GM19043 (cell line): ENCODE data around the gene SIX3.

Experiments used
- ATAC-seq: cut with Tn5 transposase; IDR thresholded peaks from one replicate; pipeline ENCODE4 v1.9.1; 2021; ENCODE audit warnings: low read depth; ENCODE audit not compliant: unreplicated experiment

The SIX3 gene

DNA sequence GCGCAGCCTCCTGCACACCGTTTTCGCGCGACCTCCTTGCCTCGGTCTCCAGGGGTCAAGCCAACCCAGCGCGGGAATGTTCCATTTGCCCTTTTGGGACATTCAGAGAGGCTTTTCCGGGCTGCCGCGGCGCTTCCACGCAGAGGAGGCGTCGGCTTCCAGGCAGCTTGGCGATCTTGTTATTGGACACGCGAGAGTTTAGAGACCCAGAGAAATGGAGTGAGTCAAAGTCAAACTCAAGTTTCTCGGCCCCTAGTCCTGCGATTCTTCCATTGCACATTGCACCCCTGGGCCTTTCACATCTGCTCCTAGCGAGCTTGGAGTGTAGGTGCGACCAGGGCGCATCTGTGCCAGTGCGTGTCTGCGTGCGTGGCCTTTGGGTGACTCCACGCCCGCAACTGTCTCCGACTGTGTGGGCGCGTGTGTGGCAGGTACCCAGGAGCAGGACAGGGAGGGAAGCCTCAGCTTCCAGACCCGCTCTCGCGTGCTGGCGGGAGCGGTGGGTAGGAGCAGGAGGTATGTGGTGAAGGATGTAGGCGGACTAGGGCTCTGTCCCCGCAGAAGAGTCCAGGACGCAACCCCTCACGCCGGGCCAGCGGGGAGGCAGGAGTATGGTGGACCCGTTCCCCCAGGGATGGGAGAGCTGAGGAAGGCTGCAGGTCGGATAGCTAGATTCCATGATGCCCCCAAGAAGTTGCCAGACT lies 13.5 kb downstream of the SIX3 start:
- no peak for ATAC-seq

DNA sequence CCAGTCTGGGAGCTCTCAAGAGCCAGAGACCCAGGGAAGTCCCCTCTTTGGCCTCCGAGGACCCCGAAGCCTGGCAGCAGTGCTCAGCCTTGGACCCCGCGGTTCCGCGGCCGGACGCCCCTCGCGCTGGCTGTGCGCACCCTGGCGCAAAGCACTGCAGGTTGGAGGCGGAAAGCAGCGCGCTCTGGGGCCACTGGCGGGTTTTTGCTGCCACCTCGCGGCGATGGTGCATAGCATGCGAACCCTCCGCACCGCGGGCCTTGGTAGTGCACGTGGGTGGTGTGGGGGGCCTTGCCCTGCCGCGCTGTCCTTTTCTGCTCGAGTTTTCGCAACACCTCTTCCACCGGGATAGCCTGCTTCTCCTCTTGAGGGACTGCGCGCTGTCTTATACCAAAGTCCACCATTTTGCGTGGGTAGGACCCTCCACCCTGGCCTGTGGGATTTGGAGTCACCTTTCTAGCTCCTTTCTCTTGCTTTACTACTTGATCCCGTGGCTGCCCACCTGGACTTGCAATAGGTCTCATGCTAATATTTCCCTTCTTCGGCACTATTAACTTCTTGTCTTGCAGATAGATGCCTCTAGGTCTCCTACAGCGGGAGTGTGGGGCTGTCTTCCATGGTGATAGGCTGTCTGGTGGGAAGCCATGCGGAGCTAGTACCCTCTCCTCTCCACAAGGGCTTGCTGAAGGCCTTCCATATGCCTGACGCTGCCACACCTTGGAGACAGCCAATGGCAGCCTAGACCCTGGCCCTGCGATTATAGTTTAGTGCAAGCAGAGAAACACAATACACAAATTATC lies 14.3 kb downstream of the SIX3 start:
- ATAC-seq = no peak

DNA sequence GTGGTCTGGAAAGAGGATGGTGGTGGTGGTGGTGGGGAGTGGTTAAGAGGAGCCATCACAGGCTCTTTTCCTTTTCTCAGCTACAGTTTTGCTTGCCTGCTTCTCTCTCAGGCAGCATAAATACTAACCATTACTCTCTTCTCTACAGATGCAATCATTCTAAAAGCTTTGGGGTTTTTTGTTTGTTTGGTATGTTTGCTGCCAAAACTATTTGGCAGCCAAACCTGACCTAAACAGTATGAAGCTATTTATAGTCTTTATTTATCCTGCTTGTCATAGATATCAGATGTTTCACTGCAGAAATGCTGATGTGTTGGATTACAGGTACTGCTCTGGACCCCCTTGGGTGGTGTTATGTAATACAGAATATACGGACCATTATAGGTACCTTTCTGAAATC lies 15.3 kb downstream of the SIX3 start:
- no peak for ATAC-seq

DNA sequence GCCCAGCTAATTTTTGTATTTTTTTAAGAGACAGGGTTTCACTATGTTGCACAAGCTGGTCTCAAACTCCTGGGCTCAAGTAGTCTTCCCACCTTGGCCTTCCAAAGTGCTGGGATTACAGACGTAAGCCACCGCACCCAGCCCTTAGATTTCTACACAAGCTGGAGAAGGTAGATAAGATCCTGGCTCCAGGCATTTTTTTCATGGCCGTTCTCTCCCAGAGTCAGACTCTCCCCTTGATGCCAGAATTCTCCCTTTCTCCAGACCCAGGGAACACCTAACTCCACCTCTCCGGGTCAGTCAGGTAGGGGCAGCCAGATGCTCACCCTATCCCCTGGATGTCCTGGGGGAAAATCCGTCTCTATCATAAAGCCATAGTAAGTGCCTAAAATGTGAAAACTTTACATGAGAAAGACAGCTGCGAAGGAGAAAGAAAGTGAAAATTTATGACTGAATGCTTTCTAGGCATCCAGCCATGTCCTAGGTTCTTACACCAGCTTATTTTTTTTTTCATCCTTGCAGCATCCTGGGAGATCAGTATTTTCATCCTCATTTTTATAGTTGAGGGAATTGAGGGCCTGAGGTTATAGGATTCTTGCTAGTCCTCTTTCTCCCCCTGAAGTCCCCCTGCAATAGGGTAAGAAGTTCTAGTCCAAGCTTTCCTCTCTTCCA lies 16.3 kb downstream of the SIX3 start:
- ATAC-seq = no peak

DNA sequence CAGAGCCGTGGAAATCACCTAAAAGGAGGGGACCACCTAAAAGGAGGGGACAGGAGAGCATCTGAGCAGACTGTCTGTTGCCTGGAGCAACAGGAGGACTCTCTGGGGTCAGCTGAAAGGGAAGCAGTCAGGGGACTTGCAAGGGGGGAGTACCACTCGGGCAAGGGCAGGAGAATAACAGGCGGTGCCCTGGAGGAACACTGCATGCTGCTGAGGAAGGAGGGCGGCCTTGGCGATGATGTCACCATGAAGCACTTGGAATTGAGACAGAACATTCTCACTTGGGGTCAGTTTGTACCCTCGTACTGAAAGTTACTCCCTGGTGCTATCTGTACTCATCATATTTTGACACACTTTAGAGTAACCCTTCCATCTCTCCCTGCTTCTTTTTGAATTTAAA lies 18.4 kb downstream of the SIX3 start:
- ATAC-seq = no peak

DNA sequence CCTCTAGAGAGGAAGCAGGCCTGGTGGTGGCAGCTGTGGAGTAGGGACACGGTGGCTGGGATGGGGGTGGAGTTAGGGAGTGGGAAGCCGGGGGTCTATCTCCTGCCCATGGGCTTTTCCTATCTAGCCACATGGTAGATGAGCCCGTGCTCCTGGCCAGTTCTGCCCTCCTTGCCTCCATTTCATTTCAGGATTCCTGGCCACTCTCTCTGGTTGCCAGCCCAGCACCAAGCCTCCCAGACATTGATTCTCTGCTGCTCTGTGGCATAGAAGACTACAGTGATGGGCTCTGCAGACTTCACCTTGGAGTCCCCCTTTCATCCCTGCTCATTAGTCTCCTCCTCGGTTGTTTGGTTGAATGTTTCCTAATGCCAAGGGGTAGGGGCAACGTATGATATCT lies 19.4 kb downstream of the SIX3 start:
- no peak for ATAC-seq

DNA sequence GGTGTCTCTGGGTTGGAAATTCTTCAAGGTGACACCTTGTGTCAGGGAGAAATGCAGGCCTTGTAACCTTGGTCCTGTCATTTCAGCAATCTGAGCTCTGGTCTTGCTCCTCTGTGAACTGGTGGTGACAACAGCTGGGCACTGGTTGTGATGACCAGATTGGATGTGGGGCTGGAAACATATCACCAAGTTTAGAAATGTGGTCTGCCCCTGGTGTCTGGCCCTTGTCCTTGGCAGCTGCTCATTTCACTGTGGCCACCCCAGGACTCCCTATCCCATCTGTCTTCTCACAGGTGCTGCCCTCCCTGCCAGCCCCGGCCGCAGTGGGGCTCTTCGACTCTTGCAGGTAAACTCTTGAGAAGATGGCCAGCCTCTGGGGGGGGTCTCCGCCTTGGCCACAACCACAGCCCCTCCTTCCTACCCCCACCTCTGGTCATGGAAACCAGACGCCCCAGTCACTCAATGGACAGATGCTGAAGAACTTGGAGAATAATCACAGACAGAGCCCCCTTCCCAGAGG lies 20.7 kb downstream of the SIX3 start:
- ATAC-seq = no peak

DNA sequence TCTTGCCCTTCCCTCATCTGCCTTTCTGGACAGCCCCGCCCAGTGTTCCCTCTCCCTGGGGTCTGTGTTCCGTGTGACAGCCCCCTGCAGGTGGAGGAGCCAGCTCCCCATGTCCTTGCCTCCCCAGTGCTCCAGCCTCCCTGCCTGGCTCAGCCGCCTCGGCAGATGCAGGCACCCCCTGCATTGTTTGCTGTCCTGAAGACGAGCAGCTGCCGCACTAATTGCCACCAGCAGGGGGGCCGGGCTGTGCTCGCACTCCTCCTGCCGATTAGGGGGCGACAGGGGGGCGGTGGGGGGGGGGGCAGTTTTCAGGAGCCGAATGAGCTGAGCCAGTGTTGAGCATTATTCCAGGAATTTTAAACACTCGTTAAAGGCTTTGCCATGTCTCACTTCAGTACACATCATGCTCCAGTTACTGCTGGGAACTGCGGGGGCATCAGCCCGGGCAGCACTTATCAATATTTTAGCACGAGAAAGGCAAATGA lies 23.3 kb downstream of the SIX3 start:
- ATAC-seq = no peak

DNA sequence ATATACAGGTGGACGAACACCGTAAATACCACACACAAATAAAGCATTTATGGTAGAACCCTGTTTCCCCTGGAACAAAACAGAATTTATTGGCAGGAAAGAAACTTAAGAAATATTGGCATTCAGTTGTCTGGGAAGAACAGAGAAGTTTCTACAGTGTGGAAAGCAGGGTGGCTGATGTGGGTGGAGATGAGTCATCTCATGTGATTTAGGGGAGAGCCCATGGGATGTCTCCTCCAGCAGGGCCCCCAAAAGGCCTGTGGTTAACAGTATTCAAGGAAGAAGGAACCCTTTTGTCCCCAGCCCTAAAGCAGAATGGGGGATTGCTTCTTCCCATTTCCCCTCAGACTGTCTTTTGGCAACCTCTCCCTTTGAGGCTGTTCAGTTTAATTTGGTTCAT lies 24.2 kb downstream of the SIX3 start:
- no peak for ATAC-seq

DNA sequence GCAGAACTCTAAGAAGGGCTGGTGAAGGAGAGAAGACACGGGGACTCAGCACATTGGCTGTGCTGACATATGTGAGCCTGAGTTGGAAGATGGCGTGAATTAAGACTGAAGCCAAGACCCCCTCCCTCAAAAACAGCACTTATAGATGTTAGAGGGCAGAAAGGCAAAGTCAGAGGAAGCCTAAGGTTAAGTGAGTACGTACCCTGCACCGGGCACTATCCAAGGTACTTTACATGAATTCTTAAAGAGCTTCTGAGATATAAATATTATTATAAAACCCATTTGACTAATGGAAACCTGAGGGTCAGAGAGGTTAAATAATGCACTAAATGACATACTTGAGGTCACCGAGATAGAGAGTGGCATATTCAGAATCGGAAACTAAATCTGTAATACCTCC lies 25.6 kb downstream of the SIX3 start:
- no peak for ATAC-seq

DNA sequence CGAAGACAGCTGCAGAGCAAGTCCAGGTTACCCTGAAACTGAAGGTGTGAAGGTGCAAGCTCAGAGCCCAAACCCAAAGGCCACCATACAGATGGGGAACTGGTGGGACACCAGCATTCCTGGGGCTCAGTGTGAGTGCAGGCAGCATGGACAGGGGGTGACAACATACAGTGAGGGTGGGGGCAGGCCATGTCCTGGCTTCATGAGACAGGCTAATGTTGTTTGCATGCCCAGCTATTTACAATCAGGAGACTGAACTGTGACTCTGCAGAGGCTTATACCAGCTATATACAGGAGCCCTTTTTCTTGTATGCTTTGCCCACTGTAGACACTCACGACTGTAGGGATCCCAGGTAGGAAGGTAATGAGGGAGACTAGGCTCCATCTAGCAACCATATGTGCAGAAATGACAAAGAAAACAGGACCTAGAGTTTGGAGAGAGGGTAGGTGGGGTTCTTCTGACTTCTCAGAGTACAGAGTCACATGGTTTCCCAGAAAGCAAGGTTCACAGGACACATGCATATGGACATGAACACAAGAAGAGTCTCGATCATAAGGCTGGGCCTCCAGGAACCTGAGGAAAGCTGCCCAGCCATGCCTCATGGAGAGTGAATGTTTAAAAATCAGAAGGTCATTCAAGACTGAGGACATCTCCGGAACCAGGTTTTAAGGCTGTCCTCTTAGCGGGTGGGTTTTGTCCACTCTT lies 26.4 kb downstream of the SIX3 start:
- no peak for ATAC-seq

DNA sequence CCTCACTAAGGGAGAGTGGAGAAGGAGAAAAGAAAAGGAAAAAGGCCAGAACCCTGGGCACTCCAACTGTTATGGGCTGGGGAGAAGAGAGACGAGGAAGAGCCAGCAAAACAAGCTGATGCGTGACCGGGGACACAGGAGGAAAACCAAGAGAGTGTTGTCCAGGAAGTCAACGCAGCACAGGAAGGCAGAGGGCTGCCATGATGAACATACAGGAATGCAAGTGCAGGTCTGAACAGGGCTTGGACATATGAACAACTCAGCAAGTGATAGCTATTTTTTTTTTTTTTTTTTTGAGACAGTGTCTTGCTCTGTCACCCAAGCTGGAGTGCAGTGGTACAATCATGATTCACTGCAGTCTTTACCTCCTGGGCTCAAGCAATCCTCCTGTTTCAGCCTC lies 28.4 kb downstream of the SIX3 start:
- ATAC-seq = no peak

DNA sequence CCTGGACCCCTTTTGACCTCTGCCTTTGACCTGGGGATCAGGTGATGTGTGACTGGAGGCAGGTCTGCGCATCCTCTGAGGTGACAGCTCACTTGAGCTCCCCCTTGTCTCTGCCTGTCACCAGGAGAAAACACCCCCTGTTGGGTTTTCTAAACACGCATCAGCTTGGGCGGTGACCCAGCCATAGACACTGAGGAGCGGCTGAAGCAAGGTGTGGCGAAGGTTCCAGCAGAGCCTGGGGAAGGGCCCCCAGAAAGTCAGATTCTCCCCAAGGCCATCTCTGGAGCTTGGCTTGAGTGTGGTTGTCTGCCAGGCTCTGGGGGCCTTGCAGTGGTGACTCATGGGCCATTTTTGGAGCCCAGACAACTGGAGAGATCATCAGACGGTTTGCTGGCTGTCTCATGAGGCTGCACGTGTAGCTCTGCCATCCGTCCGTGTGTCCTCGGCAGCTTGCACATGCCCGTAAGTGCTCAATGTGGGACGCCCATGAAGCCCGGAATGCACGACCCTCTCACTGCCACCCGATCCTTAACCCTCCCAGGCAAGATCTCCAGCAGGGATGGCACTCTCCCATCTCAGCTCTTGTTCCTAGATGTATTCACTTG lies 29.4 kb downstream of the SIX3 start:
- ATAC-seq = no peak

DNA sequence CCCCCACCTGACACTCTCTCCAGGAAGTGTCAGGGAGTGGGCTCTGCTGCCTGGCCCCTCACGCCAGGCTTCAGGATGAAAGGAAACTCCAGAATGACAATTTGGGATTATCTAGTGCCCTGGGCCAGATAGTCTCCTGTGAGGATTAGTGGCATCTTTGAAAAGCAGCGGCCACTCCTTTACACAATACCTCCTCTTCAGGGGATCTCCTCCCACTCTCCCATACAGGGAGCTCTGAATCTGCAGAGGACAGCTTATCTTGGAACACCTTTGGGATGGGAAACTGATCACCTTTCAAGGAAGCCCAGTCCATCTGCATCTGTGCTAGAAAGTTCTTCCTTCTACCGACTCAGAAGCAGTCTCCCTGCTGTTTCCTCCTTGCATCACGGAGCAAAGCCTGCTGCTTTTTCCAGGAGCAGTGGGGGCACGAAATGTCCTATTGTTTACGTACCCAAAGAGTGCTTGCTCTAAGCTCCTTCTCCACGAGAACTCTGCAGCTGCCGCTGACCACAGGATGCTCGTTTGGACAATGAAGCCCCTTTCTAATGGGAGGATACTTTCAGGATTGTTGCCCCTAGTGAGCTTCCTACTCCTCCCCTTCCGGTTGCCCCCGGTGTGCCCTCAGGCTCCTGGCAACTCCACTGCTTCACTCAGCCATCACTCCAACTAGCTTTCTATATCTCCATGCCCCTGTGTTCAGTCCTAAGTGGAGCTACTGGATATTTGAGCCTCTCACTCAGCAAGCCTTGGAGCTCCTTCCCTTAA lies 31.5 kb downstream of the SIX3 start:
- ATAC-seq = no peak

DNA sequence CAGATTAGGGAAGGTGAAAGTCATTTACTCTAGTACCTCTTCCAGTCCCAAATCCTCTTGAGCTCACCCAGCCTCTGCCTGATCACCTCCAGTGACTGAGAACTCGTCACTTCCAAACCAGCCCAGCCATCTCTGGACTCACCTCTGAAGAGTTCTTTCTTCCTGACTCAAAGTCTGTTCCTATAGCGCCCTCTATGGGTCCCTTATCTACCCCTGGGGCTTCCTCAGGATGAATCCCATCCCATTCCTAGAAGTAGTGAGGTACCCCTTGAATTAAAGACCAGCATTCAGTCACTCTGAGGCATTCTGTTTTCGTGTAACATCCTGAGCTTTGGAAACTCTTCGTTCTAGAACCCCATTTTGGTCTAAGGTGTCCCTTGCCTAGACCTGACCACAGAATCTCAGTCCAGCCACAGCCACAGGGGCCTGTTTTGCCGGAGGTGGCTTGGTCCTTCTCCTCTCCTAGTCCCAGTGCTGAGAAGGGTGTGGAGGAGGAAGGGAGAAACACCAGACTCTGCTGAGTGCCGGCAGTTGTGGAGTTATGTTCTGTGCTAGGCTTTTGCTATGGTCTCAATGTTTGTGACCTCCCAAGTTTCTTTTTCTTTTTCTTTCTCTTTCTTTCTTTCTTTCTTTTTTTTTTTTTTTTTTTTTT lies 32.7 kb downstream of the SIX3 start:
- no peak for ATAC-seq

DNA sequence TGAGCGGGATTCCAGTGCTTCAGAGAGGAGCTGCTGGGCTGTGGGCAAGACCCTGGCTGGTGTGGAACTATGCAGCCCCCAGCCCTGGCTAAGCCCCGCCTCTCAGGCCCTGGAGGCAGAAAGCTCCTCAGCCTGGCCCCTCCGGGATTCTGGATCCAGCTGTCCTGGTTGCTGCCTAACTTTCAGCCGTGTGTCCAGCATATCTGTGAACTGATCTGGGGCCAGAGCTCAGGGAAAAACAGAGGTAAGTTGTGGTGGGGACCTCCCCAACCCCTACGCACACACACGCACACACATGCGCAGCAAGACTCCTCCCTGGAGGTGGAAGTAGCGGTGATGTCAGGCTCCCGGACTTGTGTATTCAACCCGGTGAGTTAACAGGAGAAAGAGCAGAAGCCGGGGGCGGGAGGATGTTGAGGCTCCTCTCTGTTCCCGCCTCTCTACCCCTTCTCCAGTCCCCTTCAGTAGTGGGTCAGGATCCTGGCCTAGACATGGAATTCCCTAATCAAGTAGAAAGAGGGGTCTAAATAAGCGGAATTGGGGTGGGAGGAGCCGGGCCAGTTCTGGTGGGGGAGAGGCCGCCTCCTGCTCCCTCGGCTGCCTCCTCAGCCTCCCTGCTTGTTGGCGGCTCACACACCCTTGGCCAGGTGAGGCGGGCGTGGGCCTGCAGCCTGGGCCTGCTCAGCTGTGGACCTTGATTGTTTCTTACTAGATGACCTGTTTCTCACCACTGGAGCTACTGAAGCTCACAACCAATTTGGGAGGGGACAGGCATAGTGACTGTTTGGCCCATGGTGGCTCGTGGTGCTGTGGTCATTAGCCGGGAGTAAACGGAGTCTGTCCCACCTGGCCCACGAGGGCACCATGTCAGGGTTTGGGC lies 34.3 kb downstream of the SIX3 start:
- no peak for ATAC-seq

DNA sequence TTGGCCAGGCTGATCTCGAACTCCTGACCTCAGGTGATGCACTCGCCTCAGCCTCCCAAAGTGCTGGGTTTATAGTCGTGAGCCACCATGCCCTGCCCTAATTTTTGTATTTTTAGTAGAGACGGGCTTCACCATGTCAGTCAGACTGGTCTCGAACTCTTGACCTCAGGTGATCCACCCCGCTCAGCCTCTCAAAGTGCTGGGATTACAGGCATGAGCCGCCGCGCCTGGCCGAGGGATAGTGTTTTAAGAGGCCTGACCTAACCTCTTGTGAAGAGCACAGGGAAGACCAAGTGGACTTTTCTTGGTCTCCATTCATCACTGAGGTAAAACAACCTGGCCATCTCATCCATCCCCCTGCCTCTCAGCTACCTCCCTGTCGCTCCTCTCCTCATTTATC lies 38.1 kb downstream of the SIX3 start:
- ATAC-seq = no peak
